Neural crest cell (in vitro differentiated cells): ENCODE measurements around the gene RBM26. TPM values are rescaled to one million over a fixed set of nuclear protein-coding genes. Genes with fewer than 3 reads are reported as not detected.

Experiments
- DNase-seq: peaks from one replicate; pipeline ENCODE4 v3.0.0; 2021; ENCODE audit warnings: low read depth, mixed read lengths, low spot score
- H3K27ac Mint-ChIP-seq: one replicate; pipeline ENCODE4 v1.8.0; 2021; ENCODE audit warnings: mild to moderate bottlenecking, mixed read lengths; ENCODE audit not compliant: unreplicated experiment
- H3K27me3 Mint-ChIP-seq: 2 replicates; pipeline ENCODE4 v1.8.0; 2021; ENCODE audit warnings: low read depth, mild to moderate bottlenecking, mixed read lengths
- H3K36me3 Mint-ChIP-seq: 2 replicates; pipeline ENCODE4 v1.8.0; 2021; ENCODE audit warnings: low read depth, mild to moderate bottlenecking, mixed read lengths
- H3K4me1 Mint-ChIP-seq: 2 replicates; pipeline ENCODE4 v1.8.0; 2021; ENCODE audit warnings: mixed read lengths
- H3K4me3 Mint-ChIP-seq: one replicate; pipeline ENCODE4 v1.8.0; 2021; ENCODE audit warnings: mild to moderate bottlenecking, mixed read lengths
- H3K9me3 Mint-ChIP-seq: 2 replicates; pipeline ENCODE4 v1.8.0; 2021; ENCODE audit warnings: mixed read lengths
- CTCF ChIP-seq: fragments of 200-600 bp; sonication (generic); conservative IDR thresholded peaks from 2 replicates; pipeline ENCODE4 v1.5.0; 2021; ENCODE audit warnings: antibody characterized with exemption, mild to moderate bottlenecking
- total RNA-seq: library from RNA; stranded (reverse); gene quantifications from 2 replicates; pipeline ENCODE4 v1.2.1, GENCODE V29; 2021

RBM26 gene
- total RNA-seq, 1 donor from 2014 or later: 78.1 TPM

DNA sequence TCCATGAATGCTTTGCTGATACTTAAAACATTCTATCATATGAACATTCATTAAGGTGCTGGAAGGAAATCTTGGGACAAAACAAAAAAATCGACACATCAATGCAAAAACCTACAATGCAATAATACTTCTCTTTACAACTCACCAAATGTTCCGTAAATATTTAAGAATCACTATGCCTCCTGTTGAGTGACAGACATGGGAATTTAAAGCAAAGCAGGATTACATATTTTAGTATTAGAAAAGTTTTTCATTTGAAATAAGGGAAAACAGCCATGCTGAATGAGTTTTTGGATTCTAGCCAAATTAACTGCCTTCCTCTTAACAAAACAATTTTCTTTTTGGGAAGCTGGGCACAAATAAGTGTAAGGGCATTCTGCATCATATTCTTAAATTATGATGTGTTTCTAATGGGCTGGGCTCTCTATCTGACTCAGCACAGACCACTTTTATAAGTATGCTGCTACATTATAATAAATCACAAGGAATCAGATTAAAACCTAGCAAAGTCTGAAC, 93.7 kb downstream of the RBM26 start:
- Mint-ChIP-seq H3K9me3 (no peaks in the 10 kb centered on the region), H3K36me3 (peaks cover 2% of the 10 kb centered on the region), H3K27ac (no peak overlapping the region)

DNA sequence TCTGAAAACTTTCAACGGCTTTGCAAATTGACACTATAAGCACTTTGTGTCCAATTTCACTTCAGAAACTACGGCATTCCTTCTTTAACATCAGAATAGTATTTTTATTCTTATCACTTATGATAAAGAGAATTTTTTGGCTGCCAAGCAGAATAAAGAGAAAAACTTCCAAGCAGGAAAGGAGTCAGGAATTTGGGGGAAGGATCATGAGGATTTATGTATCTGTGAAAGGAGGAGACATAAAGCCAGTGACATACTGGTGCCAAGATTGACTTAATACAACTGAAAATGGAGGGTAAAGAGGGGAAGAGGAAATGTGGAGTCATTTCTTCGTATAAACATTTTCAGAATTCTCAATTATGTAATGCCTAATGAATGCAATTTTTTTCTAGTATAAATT, 94.7 kb downstream of the RBM26 start:
- TF ChIP-seq CTCF: no peak
- Mint-ChIP-seq H3K9me3 (no peaks in the 10 kb centered on the region), H3K27me3 (peaks cover 2% of the 10 kb centered on the region), H3K36me3 (peaks cover 2% of the 10 kb centered on the region), H3K4me3 (no peak overlapping the region), H3K4me1 (no peaks in the 10 kb centered on the region), H3K27ac (no peak overlapping the region)
- DNase-seq: no peak

More for the DNA sequence above, 93.7 kb downstream of the RBM26 start:
- TF ChIP-seq CTCF: no peak
- DNase-seq: no peak
- Mint-ChIP-seq H3K27me3 (peaks cover 2% of the 10 kb centered on the region), H3K4me3 (no peak overlapping the region), H3K4me1 (no peaks in the 10 kb centered on the region)

- no peaks in the 10 kb centered on the region for H3K4me1 Mint-ChIP-seq
- H3K4me3 Mint-ChIP-seq: no peak overlapping the region
- DNase-seq: no peak
- H3K27ac Mint-ChIP-seq: no peak overlapping the region
- no peak for TF ChIP-seq CTCF
- no peaks in the 10 kb centered on the region for H3K9me3 Mint-ChIP-seq
- peaks cover 2% of the 10 kb centered on the region for H3K27me3 Mint-ChIP-seq
- H3K36me3 Mint-ChIP-seq: peaks cover 2% of the 10 kb centered on the region
Measured at GRCh38 chr13:79309690-79310089, 96.4 kb downstream of the RBM26 start.

DNA sequence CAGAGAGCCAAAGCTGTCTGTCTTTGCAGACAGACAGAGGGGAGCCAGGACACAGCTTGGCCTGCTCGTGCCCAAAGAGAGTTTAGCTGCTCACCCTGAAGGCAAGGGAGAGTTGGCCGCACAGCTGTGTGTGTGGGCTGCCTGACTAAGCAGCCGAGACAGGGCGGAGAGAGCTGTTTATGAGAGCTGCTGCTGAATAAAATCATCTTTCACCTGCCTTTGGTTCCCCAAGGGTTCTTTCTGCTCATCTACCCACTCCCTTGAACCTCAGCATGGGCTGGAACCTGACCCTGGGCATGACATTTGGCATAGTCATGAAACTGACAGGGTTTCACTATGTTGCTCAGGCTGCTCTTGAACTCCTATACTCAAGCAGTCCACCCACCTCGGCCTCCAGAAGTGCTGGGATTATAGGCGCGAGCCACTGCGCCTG, 98.2 kb downstream of the RBM26 start:
- Mint-ChIP-seq H3K4me3 (no peak overlapping the region), H3K36me3 (no peaks in the 10 kb centered on the region), H3K27ac (no peak overlapping the region), H3K4me1 (no peaks in the 10 kb centered on the region), H3K9me3 (no peaks in the 10 kb centered on the region), H3K27me3 (peaks cover 2% of the 10 kb centered on the region)
- no peak for TF ChIP-seq CTCF
- no peak for DNase-seq

DNA sequence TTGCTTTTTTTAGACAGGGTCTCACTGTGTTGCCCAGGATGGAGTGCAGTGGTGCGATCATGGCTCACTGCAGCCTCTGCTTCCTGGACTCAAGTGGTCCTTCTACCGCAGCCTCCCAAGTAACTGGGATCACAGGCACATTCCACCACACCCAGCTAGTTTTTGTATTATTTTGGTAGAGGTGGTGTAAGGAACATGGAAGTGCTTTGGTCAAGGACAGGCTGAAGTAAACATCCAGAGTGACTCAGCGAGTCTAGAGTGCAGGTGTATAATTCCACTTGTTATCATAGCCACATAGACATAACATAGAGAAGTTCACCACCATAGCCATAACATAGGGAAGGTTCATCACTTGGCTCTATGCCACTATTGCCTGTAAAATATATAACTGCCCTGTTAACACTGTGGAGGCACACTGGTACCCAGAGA, 98.6 kb downstream of the RBM26 start:
- H3K4me1 Mint-ChIP-seq: no peaks in the 10 kb centered on the region
- H3K9me3 Mint-ChIP-seq: no peaks in the 10 kb centered on the region

More for the DNA sequence above, 98.6 kb downstream of the RBM26 start:
- Mint-ChIP-seq H3K36me3 (no peaks in the 10 kb centered on the region), H3K4me3 (no peak overlapping the region), H3K27ac (no peak overlapping the region), H3K27me3 (peaks cover 2% of the 10 kb centered on the region)
- TF ChIP-seq CTCF: no peak
- DNase-seq: no peak
